Uterus (tissue), 4 donors: Measurements from ENCODE around the gene TNFRSF4. TPM values are rescaled to one million over a fixed set of nuclear protein-coding genes. Genes with fewer than 3 reads are reported as not detected.

Source experiments
- DNase-seq, 2 donors: peaks; one replicate each; pipeline ENCODE4 v3.0.0-alpha.2; 2019 to 2020
- H3K27ac ChIP-seq, 2 donors: fragments of 200-600 bp; sonication (generic); 1 replicate in 1 of 2; 2 replicates in 1 of 2; pipeline ENCODE4 v1.5.1; 2016 to 2018
- H3K27me3 ChIP-seq, 2 donors: fragments of 200-600 bp; sonication (generic); one replicate each; pipeline ENCODE4 v1.5.1; 2018 to 2019; ENCODE audit warnings: control low read depth in 1 of 2
- H3K36me3 ChIP-seq, 2 donors: fragments of 200-600 bp; sonication (generic); one replicate each; pipeline ENCODE4 v1.5.1; 2019; ENCODE audit warnings: control low read depth in 1 of 2
- H3K4me1 ChIP-seq, 2 donors: fragments of 200-600 bp; sonication (generic); one replicate each; pipeline ENCODE4 v1.5.1; 2018 to 2019; ENCODE audit warnings: control low read depth in 1 of 2
- H3K4me3 ChIP-seq, 2 donors: fragments of 200-600 bp; sonication (generic); 1 replicate in 1 of 2; 2 replicates in 1 of 2; pipeline ENCODE4 v1.5.1; 2018 to 2019; ENCODE audit warnings: mild to moderate bottlenecking in 1 of 2
- H3K9me3 ChIP-seq, 2 donors: fragments of 200-600 bp; sonication (generic); one replicate each; pipeline ENCODE4 v1.5.1; 2019; ENCODE audit warnings: control low read depth in 1 of 2
- POLR2A ChIP-seq, 2 donors: fragments of 450-650 bp; IDR thresholded peaks; one replicate each; pipeline ENCODE4 v1.6.1; 2016; ENCODE audit warnings: antibody characterized with exemption in 2 of 2, mild to moderate bottlenecking in 1 of 2, moderate library complexity in 1 of 2
- intact Hi-C: fragments of 100-400 bp; cut with DNase I; formaldehyde crosslinking; loops from one replicate; pipeline ENCODE4 v1.15.1; 2023; ENCODE audit warnings: low total_unique reads
- total RNA-seq, 4 donors: library from RNA; depleted of rRNA in 3 of 4; stranded (reverse); fragments of >200 nt in 3 of 4; gene quantifications; one replicate each; pipeline versions ENCODE4 v1.1.0 to v1.2.4, GENCODE V29; 2014 to 2023
- TF ChIP-seq, protein P1 (sequence below), 4 experiments: fragments of 200-600 bp in 2 of 4; fragments of 450-650 bp in 2 of 4; sonication (generic) in 2 of 4; IDR thresholded peaks; one replicate each; pipeline ENCODE4 v1.5.1; 2016 to 2019; ENCODE audit warnings: antibody characterized with exemption in 4 of 4, mild to moderate bottlenecking in 2 of 4, moderate library complexity in 1 of 4
- donor health status: DM: yes; HTN: yes; CAD: no.

TNFRSF4 gene
- total RNA-seq, 4 donors from 2014 or later: 1.3 to 1.5 TPM; not detected in 2

GRCh38 chr1:1245178-1245816 is 31.3 kb upstream of the TNFRSF4 start:
- DNase-seq: no peak
- Histone ChIP-seq H3K9me3 (no peaks in the 10 kb centered on the region), H3K36me3 (no peaks in the 10 kb centered on the region), H3K4me3 (no peak overlapping the region), H3K27me3 (peaks cover 0 to 8% of the 10 kb centered on the region in 2 donors), H3K4me1 (peaks cover 0 to 9% of the 10 kb centered on the region in 2 donors), H3K27ac (no peak overlapping the region)
- no peak for TF ChIP-seq POLR2A (IDR thresholded peaks at IDR 0.05)
- TF ChIP-seq, protein P1, sequence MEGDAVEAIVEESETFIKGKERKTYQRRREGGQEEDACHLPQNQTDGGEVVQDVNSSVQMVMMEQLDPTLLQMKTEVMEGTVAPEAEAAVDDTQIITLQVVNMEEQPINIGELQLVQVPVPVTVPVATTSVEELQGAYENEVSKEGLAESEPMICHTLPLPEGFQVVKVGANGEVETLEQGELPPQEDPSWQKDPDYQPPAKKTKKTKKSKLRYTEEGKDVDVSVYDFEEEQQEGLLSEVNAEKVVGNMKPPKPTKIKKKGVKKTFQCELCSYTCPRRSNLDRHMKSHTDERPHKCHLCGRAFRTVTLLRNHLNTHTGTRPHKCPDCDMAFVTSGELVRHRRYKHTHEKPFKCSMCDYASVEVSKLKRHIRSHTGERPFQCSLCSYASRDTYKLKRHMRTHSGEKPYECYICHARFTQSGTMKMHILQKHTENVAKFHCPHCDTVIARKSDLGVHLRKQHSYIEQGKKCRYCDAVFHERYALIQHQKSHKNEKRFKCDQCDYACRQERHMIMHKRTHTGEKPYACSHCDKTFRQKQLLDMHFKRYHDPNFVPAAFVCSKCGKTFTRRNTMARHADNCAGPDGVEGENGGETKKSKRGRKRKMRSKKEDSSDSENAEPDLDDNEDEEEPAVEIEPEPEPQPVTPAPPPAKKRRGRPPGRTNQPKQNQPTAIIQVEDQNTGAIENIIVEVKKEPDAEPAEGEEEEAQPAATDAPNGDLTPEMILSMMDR (IDR thresholded peaks at IDR 0.05): no peak
- intact Hi-C loops: no loop called here

DNA sequence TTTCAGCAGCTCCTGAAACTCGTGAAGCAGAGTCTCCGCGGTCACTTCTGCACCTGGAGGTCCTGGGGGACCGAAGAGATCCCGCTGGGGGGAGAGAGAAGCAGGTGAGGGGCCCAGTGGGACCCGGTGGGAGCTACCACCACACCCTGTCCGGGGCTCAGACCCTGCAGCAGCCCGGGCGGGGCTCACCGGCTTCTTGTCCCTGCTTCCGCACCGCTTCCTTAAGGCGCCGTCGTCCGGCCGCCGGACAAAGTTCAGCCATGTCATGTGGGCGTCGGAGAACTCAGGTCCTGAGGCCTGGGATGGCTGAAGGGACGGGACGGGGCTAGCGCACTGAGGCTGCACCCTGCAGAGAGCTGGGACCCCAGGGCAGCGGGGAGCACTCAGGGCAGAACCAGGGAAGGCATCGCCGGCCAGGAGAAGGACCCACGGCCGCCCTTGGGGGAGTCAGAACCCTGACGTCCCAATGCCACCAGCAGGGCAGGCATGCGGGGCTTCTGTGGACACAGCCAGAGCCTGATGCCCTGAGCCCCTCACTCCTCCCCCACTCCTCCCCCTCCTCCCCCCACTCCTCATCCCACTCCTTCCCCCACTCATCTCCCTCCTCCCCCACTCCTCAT is 30.3 kb upstream of the TNFRSF4 start:
- H3K27ac ChIP-seq: no peak overlapping the region
- H3K36me3 ChIP-seq: no peaks in the 10 kb centered on the region
- peaks cover 0 to 9% of the 10 kb centered on the region in 2 donors for H3K27me3 ChIP-seq
- peaks cover 0 to 9% of the 10 kb centered on the region in 2 donors for H3K4me1 ChIP-seq
- TF ChIP-seq, protein P1 (IDR thresholded peaks at IDR 0.05): no peak
- no peak for TF ChIP-seq POLR2A (IDR thresholded peaks at IDR 0.05)
- no peak overlapping the region for H3K4me3 ChIP-seq
- DNase-seq: no peak
- no peaks in the 10 kb centered on the region for H3K9me3 ChIP-seq
- intact Hi-C loops: no loop called here

DNA sequence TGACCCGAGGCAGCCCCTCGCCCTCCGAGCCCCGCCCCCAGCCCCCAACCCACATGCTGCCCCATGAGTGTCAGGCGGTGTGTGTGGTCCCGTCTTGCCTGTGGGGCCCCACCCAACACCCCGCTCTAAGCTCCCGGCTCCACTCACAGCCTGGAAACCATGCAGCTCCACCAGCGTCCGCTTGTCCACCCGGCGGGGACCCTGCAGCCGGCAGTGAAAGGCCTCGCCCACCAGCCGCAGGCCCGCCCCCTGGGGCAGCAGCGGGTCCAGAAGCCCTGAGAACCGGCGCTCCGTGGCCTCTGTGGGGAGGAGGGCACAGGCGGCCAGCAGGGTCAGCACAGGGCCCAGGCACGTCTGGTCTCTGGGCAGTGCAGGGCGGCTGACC is 29.8 kb upstream of the TNFRSF4 start:
- H3K9me3 ChIP-seq: no peaks in the 10 kb centered on the region
- no peak overlapping the region for H3K4me3 ChIP-seq
- no peaks in the 10 kb centered on the region for H3K36me3 ChIP-seq
- peaks cover 0 to 9% of the 10 kb centered on the region in 2 donors for H3K4me1 ChIP-seq
- no peak for TF ChIP-seq POLR2A (IDR thresholded peaks at IDR 0.05)
- TF ChIP-seq, protein P1 (IDR thresholded peaks at IDR 0.05): no peak
- no peak overlapping the region for H3K27ac ChIP-seq
- H3K27me3 ChIP-seq: peaks cover 0 to 12% of the 10 kb centered on the region in 2 donors
- intact Hi-C loops: no loop called here
- no peak for DNase-seq

- H3K27me3 ChIP-seq: peaks cover 0 to 12% of the 10 kb centered on the region in 2 donors
- TF ChIP-seq, protein P1 (IDR thresholded peaks at IDR 0.05): no peak
- TF ChIP-seq POLR2A (IDR thresholded peaks at IDR 0.05): no peak
- intact Hi-C loops: no loop called here
- DNase-seq: no peak
- H3K27ac ChIP-seq: no peak overlapping the region
- H3K4me3 ChIP-seq: no peak overlapping the region
- no peaks in the 10 kb centered on the region for H3K36me3 ChIP-seq
- H3K4me1 ChIP-seq: peaks cover 0 to 9% of the 10 kb centered on the region in 2 donors
- H3K9me3 ChIP-seq: no peaks in the 10 kb centered on the region
Measured at GRCh38 chr1:1243266-1243660, 29.3 kb upstream of the TNFRSF4 start.

DNA sequence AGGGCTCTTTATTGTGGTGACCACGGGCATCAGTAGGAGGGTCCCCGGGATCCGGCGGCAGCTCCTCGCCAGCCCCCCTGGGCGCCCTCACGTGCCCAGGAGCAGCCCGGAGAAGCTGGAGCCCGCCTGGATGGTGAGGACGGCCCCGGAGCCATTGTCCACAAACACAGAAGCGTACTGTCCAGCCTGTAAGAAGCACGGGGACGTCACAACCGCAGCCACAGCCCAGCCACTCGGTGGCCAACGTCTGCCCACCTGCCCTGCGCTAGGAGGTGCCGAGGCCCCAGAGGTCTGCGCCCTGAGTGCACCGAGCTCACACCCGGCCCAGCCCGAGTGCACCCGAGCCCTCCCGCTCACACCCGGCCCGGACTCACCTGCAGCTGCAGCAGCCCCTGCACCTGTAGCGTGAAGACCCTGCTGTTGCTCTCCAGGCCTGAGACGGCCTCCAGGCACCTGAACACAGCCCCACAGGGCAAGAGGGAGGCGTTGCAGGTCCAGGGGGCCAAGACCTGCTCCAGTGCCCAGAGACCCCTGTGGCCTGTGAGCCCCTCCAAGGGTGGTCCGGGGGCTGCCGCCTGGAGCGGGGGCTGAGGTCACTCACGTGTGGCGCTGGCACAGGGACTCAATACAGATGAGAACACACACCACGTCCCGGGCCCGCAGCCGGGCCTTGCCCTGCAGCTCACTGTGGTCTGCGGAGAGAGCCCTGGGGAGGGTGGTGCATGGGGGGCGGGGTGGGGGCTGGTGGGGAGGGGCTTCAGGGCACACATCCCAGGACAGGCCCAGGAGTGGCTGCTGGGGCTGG is 28.7 kb upstream of the TNFRSF4 start:
- Histone ChIP-seq H3K27me3 (peaks cover 0 to 12% of the 10 kb centered on the region in 2 donors), H3K9me3 (no peaks in the 10 kb centered on the region), H3K4me1 (peaks cover 0 to 10% of the 10 kb centered on the region in 2 donors), H3K36me3 (no peaks in the 10 kb centered on the region), H3K27ac (no peak overlapping the region), H3K4me3 (no peak overlapping the region)
- DNase-seq: no peak
- TF ChIP-seq POLR2A (IDR thresholded peaks at IDR 0.05): no peak
- TF ChIP-seq, protein P1 (IDR thresholded peaks at IDR 0.05): no peak
- intact Hi-C loops: no loop called here
